GM18526 (cell line): ENCODE data around the gene RAB26.

ENCODE experiments used
- POLR2A ChIP-seq: IDR thresholded peaks from 3 replicates; pipeline ENCODE4 v1.6.1; 2011; ENCODE audit not compliant: insufficient read length; ENCODE audit errors: extremely low read depth

The RAB26 gene

GRCh38 chr16:2161911-2162310, 13.5 kb downstream of the RAB26 start:
- no peak for TF ChIP-seq POLR2A

GRCh38 chr16:2162676-2163118, 14.3 kb downstream of the RAB26 start:
- TF ChIP-seq POLR2A, result no peak

GRCh38 chr16:2163211-2163881, 14.9 kb downstream of the RAB26 start:
- no peak for TF ChIP-seq POLR2A

GRCh38 chr16:2165861-2166260, 17.4 kb downstream of the RAB26 start:
- no peak for TF ChIP-seq POLR2A

GRCh38 chr16:2166263-2167067, 18.0 kb downstream of the RAB26 start:
- no peak for TF ChIP-seq POLR2A

GRCh38 chr16:2167068-2167638, 18.7 kb downstream of the RAB26 start:
- no peak for TF ChIP-seq POLR2A

GRCh38 chr16:2170080-2170479, 21.7 kb downstream of the RAB26 start:
- no peak for TF ChIP-seq POLR2A

- no peak for TF ChIP-seq POLR2A
These were observed 22.4 kb downstream of the RAB26 start for GRCh38 chr16:2170587-2171435.

- TF ChIP-seq POLR2A, result no peak
These were observed 23.3 kb downstream of the RAB26 start for GRCh38 chr16:2171601-2172178.

GRCh38 chr16:2172688-2173335, 24.4 kb downstream of the RAB26 start:
- TF ChIP-seq POLR2A, result no peak

GRCh38 chr16:2173366-2173765, 24.9 kb downstream of the RAB26 start:
- no peak for TF ChIP-seq POLR2A

- no peak for TF ChIP-seq POLR2A
These were observed 25.5 kb downstream of the RAB26 start for GRCh38 chr16:2173916-2174315.

- TF ChIP-seq POLR2A, result no peak
These were observed 26.1 kb downstream of the RAB26 start for GRCh38 chr16:2174396-2175131.

- no peak for TF ChIP-seq POLR2A
These were observed 27.0 kb downstream of the RAB26 start for GRCh38 chr16:2175454-2175853.
